Right ventricle myocardium superior (tissue), 1 donor: ENCODE results near the gene OR6C74. TPM values are rescaled to one million over a fixed set of nuclear protein-coding genes. Genes with fewer than 3 reads are reported as not detected.

Experiments used
- ATAC-seq: fragments of 200-7000 bp; cut with Tn5 transposase; one replicate; pipeline ENCODE4 v1.9.1; 2020; ENCODE audit warnings: mild to moderate bottlenecking; ENCODE audit not compliant: poor library complexity
- DNase-seq: peaks from one replicate; pipeline ENCODE4 v3.0.0-alpha.2; 2020
- intact Hi-C: fragments of 100-400 bp; cut with DNase I; formaldehyde crosslinking; loops from one replicate; pipeline ENCODE4 v1.11.2; 2022
- long read RNA-seq: library from polyadenylated mRNA; unstranded; transcript quantifications from one replicate; pipeline ENCODE4 v2.0.0, GENCODE V29; 2021
- total RNA-seq: library from RNA; stranded (reverse); fragmentation: NEBNext Ultra II Directional; extraction: Animal tissue kit (Norgen Biotek cat#: 25700); gene quantifications from one replicate; pipeline ENCODE4 v1.2.1, GENCODE V29; 2021
- donor health status: DM: no; HTN: yes; CAD: no; lungs with severe emphysema.

The OR6C74 gene
- not detected for total RNA-seq
- long read RNA-seq = 0 reads

DNA sequence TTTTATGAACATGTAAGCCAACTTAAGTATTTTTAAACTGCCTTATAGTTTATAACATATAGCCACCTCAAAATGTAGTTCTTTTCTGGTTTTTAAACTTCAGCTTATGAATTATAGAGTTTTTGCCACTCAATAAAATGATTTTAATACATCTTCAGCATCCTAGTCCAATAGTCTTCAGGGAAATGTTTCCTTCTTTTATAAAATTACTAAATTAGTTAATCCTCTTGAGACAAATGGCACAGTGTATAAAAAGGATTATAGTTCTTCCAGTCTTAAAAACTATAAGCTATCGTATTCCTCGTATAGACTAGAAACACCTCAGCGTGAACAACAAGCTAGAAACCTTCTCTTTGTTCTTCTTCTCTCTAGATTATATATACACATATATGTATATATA, at the start of gene OR6C74:
Gene OR6C74, plus strand, starts transcription at position 301 of the 400 bp plus-strand sequence. CDS start 2,679 bp downstream, outside the sequence.
- no peak for DNase-seq
- no peak for ATAC-seq
- intact Hi-C loops = no loop called here

GRCh38 chr12:55220725-55221124, 23.7 kb upstream of the OR6C74 start, which contains the start of gene OR10A7:
Gene OR10A7, plus strand, starts transcription at chr12:55221025. Its CDS starts 0 bp downstream, at chr12:55221025.
- DNase-seq (no peak), ATAC-seq (no peak)
- intact Hi-C loops = no loop called here

DNA sequence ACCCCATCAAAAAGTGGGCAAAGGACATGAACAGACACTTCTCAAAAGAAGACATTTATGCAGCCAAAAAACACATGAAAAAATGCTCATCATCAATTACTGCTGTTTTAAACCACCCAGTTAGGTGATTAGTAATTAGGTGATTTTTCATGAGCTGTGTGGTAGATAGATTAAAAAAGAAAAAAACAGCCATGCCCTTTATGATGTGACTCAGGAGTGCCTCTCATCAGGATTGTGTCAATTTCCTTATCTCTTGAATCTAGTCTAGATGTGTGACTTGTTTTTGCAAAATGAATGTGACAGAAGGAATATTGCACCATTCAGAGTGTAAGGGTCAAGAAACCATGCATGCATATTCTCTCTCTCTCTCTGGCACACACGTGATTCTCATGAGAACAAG, 17.9 kb upstream of the OR6C74 start:
- no peak for ATAC-seq
- no peak for DNase-seq
- intact Hi-C loops = no loop called here

DNA sequence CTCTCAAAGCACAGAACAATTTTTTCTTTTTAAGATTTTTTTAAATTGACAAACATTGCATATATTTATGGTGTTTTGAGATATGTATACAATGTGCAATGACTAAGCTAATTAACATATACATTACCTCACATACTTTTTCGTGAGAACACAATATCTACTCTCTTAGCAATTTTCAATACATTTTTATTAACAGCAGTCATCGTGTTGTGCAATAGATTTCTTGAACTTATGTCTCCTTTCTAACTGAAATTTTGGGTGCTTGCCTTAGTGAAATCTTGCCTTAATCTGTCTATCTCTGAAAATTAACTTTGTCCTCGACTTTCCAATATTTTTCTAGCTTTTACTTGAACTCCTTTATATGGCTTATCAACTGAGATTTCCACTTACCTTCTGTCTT, 16.8 kb upstream of the OR6C74 start:
- DNase-seq (no peak), ATAC-seq (no peak)
- intact Hi-C loops = no loop called here

- DNase-seq (no peak), ATAC-seq (no peak)
- intact Hi-C loops = no loop called here
Measured at GRCh38 chr12:55246159-55246558, 1.8 kb downstream of the OR6C74 start.

DNA sequence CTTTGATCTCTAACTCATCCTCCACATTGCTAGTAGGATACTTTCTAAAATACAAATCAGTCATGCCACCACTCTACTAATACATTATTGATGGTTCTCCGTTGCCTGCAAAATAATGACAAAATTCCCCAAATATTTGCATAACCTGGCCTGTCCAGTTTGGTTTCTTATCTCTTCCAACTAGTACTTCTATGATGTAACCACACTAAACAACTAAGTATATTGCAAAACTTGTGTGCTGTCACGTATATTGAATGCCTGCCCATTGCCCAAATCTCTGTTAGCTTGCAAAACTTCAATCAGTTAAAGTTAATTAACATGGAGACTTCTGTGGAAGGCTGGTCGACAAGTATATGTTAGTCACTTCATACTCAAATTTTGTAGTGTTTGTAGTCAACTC, 6.5 kb downstream of the OR6C74 start:
- DNase-seq (no peak), ATAC-seq (no peak)
- intact Hi-C loops = no loop called here

DNA sequence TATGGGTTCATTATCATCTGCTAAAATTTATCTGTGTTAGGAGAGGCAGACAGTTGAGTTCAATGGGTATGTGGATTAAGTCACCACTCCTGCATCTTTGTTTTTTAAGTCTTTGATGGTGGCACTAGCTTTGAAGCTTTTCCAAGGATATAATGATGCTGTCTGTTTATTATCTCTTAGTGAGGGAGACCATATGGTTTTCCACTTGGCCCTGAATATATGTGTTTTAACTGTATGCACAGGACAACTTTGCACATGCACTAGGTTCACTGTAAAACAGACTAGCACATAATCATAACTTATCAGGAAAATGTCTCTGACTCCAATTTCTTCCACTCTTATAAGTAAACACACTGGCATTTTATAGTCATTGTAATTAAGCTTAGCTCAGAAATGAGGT, 8.9 kb downstream of the OR6C74 start:
- no peak for DNase-seq
- intact Hi-C loops = no loop called here
- no peak for ATAC-seq

DNA sequence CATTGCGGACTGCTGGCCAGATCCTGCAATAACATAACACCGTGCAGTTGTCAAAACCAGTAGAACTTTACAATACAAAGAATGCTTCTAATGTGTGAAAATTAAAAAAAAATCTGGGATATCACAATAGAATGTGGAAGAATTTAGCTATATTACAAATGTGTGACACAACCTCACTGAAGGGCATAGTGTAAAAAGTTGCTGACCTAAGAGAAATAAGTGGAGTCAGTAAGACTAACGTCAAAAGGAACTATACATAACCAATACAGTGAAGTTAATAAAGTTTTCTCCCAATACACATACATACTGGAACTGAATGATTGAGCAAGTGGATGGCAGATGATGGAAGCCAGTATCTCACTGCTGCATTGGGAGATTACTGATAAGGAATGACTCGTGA, 12.4 kb downstream of the OR6C74 start:
- intact Hi-C loops = no loop called here
- ATAC-seq (no peak), DNase-seq (no peak)

- ATAC-seq = no peak
- DNase-seq = no peak
- intact Hi-C loops = no loop called here
Measured at GRCh38 chr12:55258303-55258702, 13.9 kb downstream of the OR6C74 start.

DNA sequence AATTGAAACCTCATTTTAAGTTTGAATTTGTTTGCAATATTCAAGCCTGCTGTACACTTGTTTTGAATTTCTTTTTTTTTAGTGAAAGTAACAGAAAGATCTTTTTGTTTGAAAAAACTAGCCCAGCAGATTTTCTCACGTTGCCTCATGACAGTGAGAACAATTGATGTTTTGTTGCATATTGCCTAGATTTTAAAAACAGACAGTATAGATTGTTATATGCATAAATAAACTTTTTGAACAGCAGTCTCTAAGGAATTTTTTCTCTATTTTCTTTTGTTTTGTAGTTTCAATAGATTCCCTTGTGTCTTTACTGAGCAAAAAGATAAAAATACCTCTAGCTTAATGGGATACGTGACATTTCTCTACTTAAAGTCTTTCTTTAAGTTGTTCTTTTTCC, 36.6 kb downstream of the OR6C74 start:
- intact Hi-C loops = no loop called here
- ATAC-seq (no peak), DNase-seq (no peak)

- ATAC-seq (no peak), DNase-seq (no peak)
- intact Hi-C loops = no loop called here
Measured at GRCh38 chr12:55289999-55290398, 45.6 kb downstream of the OR6C74 start.

Other genes with a start within 250 kb of the OR6C74 start
- gene NEUROD4, start 224.6 kb upstream of the OR6C74 start, total RNA-seq = not detected
- gene OR9K2, start 118.2 kb upstream of the OR6C74 start, total RNA-seq = not detected
- not detected for gene OR10A7, start 23.6 kb upstream of the OR6C74 start, total RNA-seq
- not detected for gene OR6C6, start 52.0 kb downstream of the OR6C74 start, total RNA-seq
- not detected for gene OR6C1, start 69.7 kb downstream of the OR6C74 start, total RNA-seq
- not detected for gene OR6C3, start 86.1 kb downstream of the OR6C74 start, total RNA-seq
- not detected for gene OR6C75, start 118.4 kb downstream of the OR6C74 start, total RNA-seq
- not detected for gene OR6C65, start 155.9 kb downstream of the OR6C74 start, total RNA-seq
- not detected for gene OR6C76, start 181.6 kb downstream of the OR6C74 start, total RNA-seq
- gene OR6C2, start 199.5 kb downstream of the OR6C74 start, total RNA-seq = not detected
- gene OR6C70, start 225.5 kb downstream of the OR6C74 start, total RNA-seq = not detected
- not detected for gene OR6C68, start 247.8 kb downstream of the OR6C74 start, total RNA-seq